Epithelial cell of esophagus (primary cell): ENCODE measurements around the gene BRINP2.

Source experiments
- DNase-seq: peaks from one replicate; pipeline ENCODE4 v3.0.0; 2010; ENCODE audit warnings: low read depth
- H3K4me3 ChIP-seq: 2 replicates; pipeline ENCODE4 v1.5.1; 2011; ENCODE audit warnings: mild to moderate bottlenecking, low read length, control low read depth
- CTCF ChIP-seq: IDR thresholded peaks from 2 replicates; pipeline ENCODE4 v1.5.1; 2011; ENCODE audit warnings: low read depth, mild to moderate bottlenecking, low read length, control low read depth, inconsistent platforms; ENCODE audit not compliant: insufficient read depth; ENCODE audit errors: missing control alignments

The BRINP2 gene

GRCh38 chr1:177170756-177171535 lies at the start of gene BRINP2:
Gene BRINP2 (plus strand): TSS chr1:177170958. CDS start chr1:177229877, 58,919 bp downstream.
- peak; percentile 73 for DNase-seq

GRCh38 chr1:177122461-177123251 lies 48.1 kb upstream of the BRINP2 start:
- no peak for DNase-seq
- no peak for TF ChIP-seq CTCF
- H3K4me3 ChIP-seq: no peak overlapping the region

More at GRCh38 chr1:177170756-177171535, at the start of gene BRINP2:
- no peak for TF ChIP-seq CTCF
- H3K4me3 ChIP-seq: no peak within 1 kb of the TSS

- no peak for DNase-seq
- no peak for TF ChIP-seq CTCF
- H3K4me3 ChIP-seq: no peak overlapping the region
Observed at GRCh38 chr1:177124577-177125278, 46.0 kb upstream of the BRINP2 start.

- DNase-seq: no peak
- no peak for TF ChIP-seq CTCF
- H3K4me3 ChIP-seq: no peak overlapping the region
Observed at GRCh38 chr1:177126267-177126666, 44.5 kb upstream of the BRINP2 start.

GRCh38 chr1:177128665-177129281 lies 42.0 kb upstream of the BRINP2 start:
- DNase-seq: no peak
- no peak for TF ChIP-seq CTCF
- no peak overlapping the region for H3K4me3 ChIP-seq

GRCh38 chr1:177130451-177130945 lies 40.3 kb upstream of the BRINP2 start:
- DNase-seq: no peak
- no peak for TF ChIP-seq CTCF
- no peak overlapping the region for H3K4me3 ChIP-seq
